Esophagus muscularis mucosa (tissue), 4 donors: ENCODE data around the gene GALK2. TPM values are rescaled to one million over a fixed set of nuclear protein-coding genes. Genes with fewer than 3 reads are reported as not detected.
"Not testable (repeated sequence)": the region's sequence is repeated elsewhere in the genome, so short reads cannot be mapped to it uniquely, and the experiment has no call there.

Experiments
- DNase-seq: peaks from one replicate; pipeline ENCODE4 v3.0.0-alpha.2; 2017; ENCODE audit errors: extremely low spot score
- H3K27ac ChIP-seq, 4 donors: fragments of 200-600 bp; sonication (generic); replicated peaks in 1 of 4; 1 replicate in 3 of 4; 2 replicates in 1 of 4; pipeline ENCODE4 v1.5.1; 2016 to 2019; ENCODE audit warnings: mild to moderate bottlenecking in 1 of 4
- H3K27me3 ChIP-seq, 4 donors: fragments of 200-600 bp; sonication (generic); one replicate each; pipeline versions ENCODE4 v1.5.1 to v1.6.0; 2016 to 2019
- H3K36me3 ChIP-seq, 4 donors: fragments of 200-600 bp; sonication (generic); one replicate each; pipeline ENCODE4 v1.5.1; 2016 to 2019
- H3K4me1 ChIP-seq, 4 donors: fragments of 200-600 bp; sonication (generic); one replicate each; pipeline ENCODE4 v1.5.1; 2016 to 2019
- H3K4me3 ChIP-seq, 4 donors: fragments of 200-600 bp; sonication (generic); 1 replicate in 2 of 4; 2 replicates in 2 of 4; pipeline ENCODE4 v1.5.1; 2016 to 2019; ENCODE audit warnings: mild to moderate bottlenecking in 4 of 4, moderate library complexity in 1 of 4
- H3K9me3 ChIP-seq, 4 donors: fragments of 200-600 bp; sonication (generic); 1 replicate in 3 of 4; 2 replicates in 1 of 4; pipeline ENCODE4 v1.5.1; 2016 to 2019
- EP300 ChIP-seq: sonication (generic); formaldehyde crosslinking; IDR thresholded peaks from one replicate; pipeline ENCODE4 v1.6.1; 2017; ENCODE audit warnings: antibody characterized with exemption
- POLR2A ChIP-seq: fragments of 450-650 bp; IDR thresholded peaks from one replicate; pipeline ENCODE4 v1.6.1; 2017; ENCODE audit warnings: antibody characterized with exemption, moderate library complexity, mild to moderate bottlenecking, low read depth
- POLR2AphosphoS5 ChIP-seq, 2 donors: sonication (generic); formaldehyde crosslinking; IDR thresholded peaks; one replicate each; pipeline ENCODE4 v1.6.1; 2017; ENCODE audit warnings: antibody characterized with exemption in 2 of 2
- WGBS: methylation state at CpG from one replicate; pipeline ENCODE4 v1.1.5; 2018; 5-methylcytosine and 5-hydroxymethylcytosine counted together
- intact Hi-C: fragments of 100-400 bp; cut with DNase I; formaldehyde crosslinking; loops from one replicate; pipeline ENCODE4 v1.15.1; 2023
- total RNA-seq, 4 donors: library from RNA; depleted of rRNA; stranded (reverse); fragments of >200 nt; gene quantifications; one replicate each; pipeline versions ENCODE4 v1.1.0 to v1.2.1, GENCODE V29; 2016
- TF ChIP-seq, protein P1 (sequence below), 3 experiments: fragments of 200-600 bp in 2 of 3; fragments of 450-650 bp in 1 of 3; sonication (generic) in 2 of 3; IDR thresholded peaks; one replicate each; pipeline ENCODE4 v1.5.1; 2017 to 2019; ENCODE audit warnings: antibody characterized with exemption in 3 of 3, mild to moderate bottlenecking in 2 of 3, moderate library complexity in 1 of 3

GALK2 gene
- total RNA-seq, 4 donors from 2014 or later: 34.5 to 50.3 (median 41.5) TPM

DNA sequence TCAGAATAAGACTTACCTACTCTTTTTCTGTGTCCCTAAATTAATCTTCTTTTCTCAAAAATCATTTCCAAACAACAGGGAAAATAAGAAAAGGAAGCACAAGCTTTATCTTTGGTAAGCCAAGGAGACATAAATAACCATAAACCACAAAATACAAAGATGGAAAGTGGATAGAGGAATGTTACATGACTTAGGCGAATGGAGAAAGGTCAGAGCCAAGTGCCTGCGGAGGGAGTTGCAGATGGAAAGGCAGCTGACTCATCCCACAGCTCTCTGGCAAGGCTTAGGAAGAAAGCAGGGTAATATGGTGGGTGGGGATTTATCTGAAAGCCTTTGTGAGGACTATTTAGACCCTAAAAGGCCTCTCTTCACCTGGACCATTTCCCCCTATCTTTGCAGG lies 72.8 kb downstream of the GALK2 start:
- no peak for DNase-seq
- TF ChIP-seq POLR2AphosphoS5 (IDR thresholded peaks at IDR 0.05): no peak
- TF ChIP-seq EP300: no peak
- TF ChIP-seq, protein P1, sequence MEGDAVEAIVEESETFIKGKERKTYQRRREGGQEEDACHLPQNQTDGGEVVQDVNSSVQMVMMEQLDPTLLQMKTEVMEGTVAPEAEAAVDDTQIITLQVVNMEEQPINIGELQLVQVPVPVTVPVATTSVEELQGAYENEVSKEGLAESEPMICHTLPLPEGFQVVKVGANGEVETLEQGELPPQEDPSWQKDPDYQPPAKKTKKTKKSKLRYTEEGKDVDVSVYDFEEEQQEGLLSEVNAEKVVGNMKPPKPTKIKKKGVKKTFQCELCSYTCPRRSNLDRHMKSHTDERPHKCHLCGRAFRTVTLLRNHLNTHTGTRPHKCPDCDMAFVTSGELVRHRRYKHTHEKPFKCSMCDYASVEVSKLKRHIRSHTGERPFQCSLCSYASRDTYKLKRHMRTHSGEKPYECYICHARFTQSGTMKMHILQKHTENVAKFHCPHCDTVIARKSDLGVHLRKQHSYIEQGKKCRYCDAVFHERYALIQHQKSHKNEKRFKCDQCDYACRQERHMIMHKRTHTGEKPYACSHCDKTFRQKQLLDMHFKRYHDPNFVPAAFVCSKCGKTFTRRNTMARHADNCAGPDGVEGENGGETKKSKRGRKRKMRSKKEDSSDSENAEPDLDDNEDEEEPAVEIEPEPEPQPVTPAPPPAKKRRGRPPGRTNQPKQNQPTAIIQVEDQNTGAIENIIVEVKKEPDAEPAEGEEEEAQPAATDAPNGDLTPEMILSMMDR (IDR thresholded peaks at IDR 0.05): no peak
- no peak for TF ChIP-seq POLR2A
- Histone ChIP-seq H3K9me3 (no peaks in the 10 kb centered on the region), H3K27me3 (no peaks in the 10 kb centered on the region), H3K4me1 (peaks cover 11 to 73% (median 68%) of the 10 kb centered on the region in 4 donors), H3K4me3 (no peak overlapping the region), H3K27ac (no peak overlapping the region), H3K36me3 (peaks cover 0 to 24% (median 3%) of the 10 kb centered on the region in 4 donors)
- WGBS: 66% methylated on average over 2 of the region's 2 CpGs
- intact Hi-C loops: loop anchor here (5.0 kb wide), 1 partner anchor 809 kb away; no protein-coding TSS in a partner anchor

DNA sequence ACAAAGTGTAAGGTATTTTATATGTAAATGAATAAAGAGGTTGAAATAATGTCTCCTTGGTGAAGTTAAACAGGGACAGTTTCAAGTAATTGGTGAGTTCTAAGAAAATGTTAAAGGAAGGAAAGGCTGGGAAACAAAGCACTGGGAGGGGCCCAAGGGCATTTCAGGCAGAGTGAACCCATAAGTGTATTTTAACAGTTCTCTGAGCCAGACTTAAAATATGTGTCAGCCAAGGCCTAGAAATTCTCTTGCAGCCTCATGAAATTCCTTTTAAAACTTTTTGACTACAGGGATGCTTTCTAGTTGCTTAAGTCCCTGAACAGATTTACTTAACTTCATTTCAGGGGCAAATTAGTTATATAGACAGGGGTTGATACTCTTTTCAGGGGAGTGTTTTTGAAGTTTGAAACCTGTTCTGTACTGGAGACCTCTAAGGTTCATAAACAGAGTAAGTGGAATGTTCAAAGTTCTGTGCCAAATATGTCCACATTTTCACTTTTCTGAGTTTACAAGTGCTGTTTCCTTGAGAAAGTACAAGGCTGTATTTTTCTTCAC lies 77.6 kb downstream of the GALK2 start:
- TF ChIP-seq, protein P1 (IDR thresholded peaks at IDR 0.05): no peak
- DNase-seq: no peak
- H3K27ac ChIP-seq: peak overlapping the region; percentile 71 to 82 (median 80)
- no peak overlapping the region for H3K4me3 ChIP-seq
- H3K4me1 ChIP-seq: peaks cover 0 to 39% (median 37%) of the 10 kb centered on the region in 4 donors
- intact Hi-C loops: no loop called here
- no peaks in the 10 kb centered on the region for H3K27me3 ChIP-seq
- no peaks in the 10 kb centered on the region for H3K9me3 ChIP-seq
- peaks cover 0 to 6% (median 3%) of the 10 kb centered on the region in 4 donors for H3K36me3 ChIP-seq

DNA sequence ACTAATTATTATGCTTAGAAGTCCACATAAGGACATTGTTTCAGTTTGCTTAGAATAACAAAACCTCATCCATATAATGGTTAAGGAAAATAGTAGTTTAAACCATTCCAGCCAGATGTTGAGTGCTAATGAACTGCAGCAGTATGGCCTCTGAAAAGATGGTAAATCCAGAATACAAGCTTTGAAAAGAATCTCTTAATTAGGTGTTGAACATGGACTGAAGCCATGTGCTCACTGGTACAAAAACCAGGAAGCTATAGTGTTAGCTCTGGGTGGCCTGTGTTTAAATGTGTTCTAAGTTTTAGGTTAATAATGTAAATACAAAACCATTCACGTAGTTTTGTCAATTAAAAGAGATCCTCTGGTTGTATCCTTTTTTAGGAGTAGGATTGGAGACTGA lies 78.2 kb downstream of the GALK2 start:
- Histone ChIP-seq H3K4me1 (peaks cover 0 to 33% (median 30%) of the 10 kb centered on the region in 4 donors), H3K27ac (peak overlapping the region; percentile 71 to 82 (median 80)), H3K36me3 (peaks cover 0 to under 1% (median 0%) of the 10 kb centered on the region in 4 donors), H3K4me3 (no peak overlapping the region), H3K9me3 (no peaks in the 10 kb centered on the region), H3K27me3 (no peaks in the 10 kb centered on the region)
- intact Hi-C loops: no loop called here
- TF ChIP-seq, protein P1 (IDR thresholded peaks at IDR 0.05): no peak
- WGBS: 65% methylated on average over 1 of the region's 1 CpG
- DNase-seq: no peak

DNA sequence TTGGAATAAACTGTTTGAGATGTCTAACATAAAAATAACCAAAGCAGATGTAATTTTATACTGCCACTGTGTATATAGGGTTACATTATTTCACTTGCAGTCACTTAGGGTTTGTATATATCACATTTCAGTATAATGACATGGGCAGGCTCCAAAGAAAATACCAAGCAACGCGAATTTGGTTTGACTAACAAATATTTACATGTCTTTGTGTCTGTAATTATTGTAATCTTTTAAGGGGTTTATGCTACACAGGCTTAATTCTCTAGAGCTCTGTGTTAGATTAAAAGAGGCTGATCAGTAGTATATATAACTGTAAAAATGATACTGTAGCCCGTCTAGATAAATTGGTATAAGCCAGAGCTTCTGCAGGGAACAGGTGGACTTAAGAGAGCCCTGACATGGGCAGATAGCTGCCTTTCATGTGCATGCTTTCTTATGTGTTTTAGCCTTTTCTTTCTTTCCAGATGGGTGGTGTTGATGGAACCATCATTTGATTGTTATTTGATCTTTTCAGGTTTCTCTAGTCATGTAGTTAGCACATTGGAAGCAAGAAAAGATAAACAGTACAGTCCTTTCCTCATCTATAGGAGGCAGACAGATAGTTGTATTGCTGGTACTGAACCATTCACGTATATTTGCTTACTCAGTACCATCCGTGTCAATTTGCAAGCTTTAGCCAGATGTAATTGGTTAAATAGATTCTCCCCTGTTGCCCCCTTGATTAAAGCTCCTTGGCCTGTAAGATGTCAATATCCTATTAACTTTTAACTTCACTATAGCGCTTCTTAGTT lies 86.1 kb downstream of the GALK2 start:
- 59% methylated on average over 6 of the region's 6 CpGs for WGBS
- H3K4me1 ChIP-seq: peaks cover 0 to 14% (median 12%) of the 10 kb centered on the region in 4 donors
- peak overlapping the region in 2 of 4 donors; percentile 4 to 23 for H3K27ac ChIP-seq
- H3K9me3 ChIP-seq: no peaks in the 10 kb centered on the region
- no peak overlapping the region for H3K4me3 ChIP-seq
- DNase-seq: no peak
- no peaks in the 10 kb centered on the region for H3K27me3 ChIP-seq
- intact Hi-C loops: no loop called here
- H3K36me3 ChIP-seq: no peaks in the 10 kb centered on the region
- TF ChIP-seq POLR2A: no peak
- TF ChIP-seq, protein P1 (IDR thresholded peaks at IDR 0.05): no peak
- TF ChIP-seq POLR2AphosphoS5 (IDR thresholded peaks at IDR 0.05): no peak
- no peak for TF ChIP-seq EP300

DNA sequence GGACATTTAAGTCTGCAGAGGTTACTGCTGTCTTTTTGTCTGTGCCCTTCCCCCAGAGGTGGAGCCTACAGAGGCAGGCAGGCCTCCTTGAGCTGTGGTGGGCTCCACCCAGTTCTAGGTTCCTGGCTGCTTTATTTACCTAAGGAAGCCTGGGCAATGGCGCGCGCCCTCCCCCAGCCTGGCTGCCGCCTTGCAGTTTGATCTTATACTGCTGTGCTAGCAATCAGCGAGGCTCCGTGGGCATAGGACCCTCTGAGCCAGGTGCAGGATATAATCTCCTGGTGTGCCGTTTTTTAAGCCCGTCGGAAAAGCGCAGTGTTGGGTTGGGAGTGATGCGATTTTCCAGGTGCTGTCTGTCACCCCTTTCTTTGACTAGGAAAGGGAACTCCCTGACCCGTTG lies 95.1 kb downstream of the GALK2 start:
- not testable (repeated sequence) for DNase-seq, H3K4me3 ChIP-seq
- over 99% methylated on average over 12 of the region's 12 CpGs for WGBS

More for the DNA sequence above, 95.1 kb downstream of the GALK2 start:
- H3K27ac ChIP-seq, H3K27me3 ChIP-seq, H3K36me3 ChIP-seq, H3K4me1 ChIP-seq, intact Hi-C loops, H3K9me3 ChIP-seq: not testable (repeated sequence)
